HEK293 (cell line): ENCODE data around the gene USP46.

ENCODE experiments used
- CTCF ChIA-PET: fragments of 350-600 bp; formaldehyde crosslinking; extraction: SDS; loops from one replicate; lab custom pipeline; 2021; ENCODE audit warnings: antibody characterized with exemption; lab: Yijun Ruan, JAX
- POLR2A ChIA-PET: fragments of 300-600 bp; formaldehyde crosslinking; extraction: SDS; loops from one replicate; lab custom pipeline; 2020; ENCODE audit warnings: antibody characterized with exemption, inconsistent platforms; lab: Yijun Ruan, JAX
- H3K27ac ChIP-seq: fragments of 200-500 bp; sonication (Bioruptor generic); 2 replicates; pipeline ENCODE4 v1.5.1; 2014; ENCODE audit warnings: low read depth, low read length, control low read depth, inconsistent platforms; ENCODE audit errors: extremely low read depth
- H3K36me3 ChIP-seq, 2 experiments: fragments of 200-500 bp in 1 of 2; sonication (Bioruptor generic) in 1 of 2; 1 replicate in 1 of 2; 2 replicates in 1 of 2; pipeline ENCODE4 v1.5.1; 2014 to 2017; ENCODE audit warnings: inconsistent platforms in 2 of 2, low read length in 2 of 2; ENCODE audit not compliant: control insufficient read depth in 2 of 2, insufficient read depth in 1 of 2
- H3K4me1 ChIP-seq: fragments of 200-500 bp; sonication (Bioruptor generic); 2 replicates; pipeline ENCODE4 v1.5.1; 2014; ENCODE audit warnings: mild to moderate bottlenecking, low read length, inconsistent platforms; ENCODE audit not compliant: control insufficient read depth, insufficient read depth
- H3K4me3 ChIP-seq: 2 replicates; pipeline ENCODE4 v1.5.1; 2011; ENCODE audit warnings: low read depth, mild to moderate bottlenecking, control low read depth, low read length, moderate library complexity
- H3K9me3 ChIP-seq: fragments of 200-500 bp; sonication (Bioruptor generic); 2 replicates; pipeline ENCODE4 v1.5.1; 2014; ENCODE audit warnings: low read depth, low read length, inconsistent platforms; ENCODE audit not compliant: control insufficient read depth, insufficient read depth
- HOXA7 ChIP-seq: sonication (generic); formaldehyde crosslinking; IDR thresholded peaks from 2 replicates; pipeline ENCODE4 v1.8.1; 2022; ENCODE audit warnings: missing genetic modification reagents, borderline replicate concordance
- HOXD13 ChIP-seq: sonication (generic); formaldehyde crosslinking; IDR thresholded peaks from 2 replicates; pipeline ENCODE4 v1.8.0; 2022; ENCODE audit warnings: missing genetic modification reagents, borderline replicate concordance
- ZBTB6 ChIP-seq: fragments of 450-650 bp; formaldehyde crosslinking; IDR thresholded peaks from 2 replicates; pipeline ENCODE4 v1.5.1; 2017; ENCODE audit warnings: missing biosample characterization, missing genetic modification characterization
- ZBTB8A ChIP-seq: fragments of 450-650 bp; formaldehyde crosslinking; IDR thresholded peaks from 2 replicates; pipeline ENCODE4 v1.5.1; 2016; ENCODE audit warnings: missing biosample characterization, missing genetic modification characterization
- ZEB2 ChIP-seq: fragments of 450-650 bp; formaldehyde crosslinking; IDR thresholded peaks from 2 replicates; pipeline ENCODE4 v1.5.1; 2016; ENCODE audit warnings: missing biosample characterization, missing genetic modification characterization
- ZFP41 ChIP-seq: fragments of 450-650 bp; formaldehyde crosslinking; IDR thresholded peaks from 2 replicates; pipeline ENCODE4 v1.5.1; 2016; ENCODE audit warnings: missing biosample characterization, missing genetic modification characterization, borderline replicate concordance
- ZNF10 ChIP-seq: fragments of 450-650 bp; formaldehyde crosslinking; IDR thresholded peaks from 2 replicates; pipeline ENCODE4 v1.5.1; 2017; ENCODE audit warnings: missing biosample characterization, missing genetic modification characterization
- ZNF157 ChIP-seq: fragments of 450-650 bp; formaldehyde crosslinking; IDR thresholded peaks from 2 replicates; pipeline ENCODE4 v1.5.1; 2016; ENCODE audit warnings: missing biosample characterization, missing genetic modification characterization
- ZNF202 ChIP-seq: fragments of 450-650 bp; formaldehyde crosslinking; IDR thresholded peaks from 2 replicates; pipeline ENCODE4 v1.5.1; 2016; ENCODE audit warnings: missing biosample characterization, missing genetic modification characterization, borderline replicate concordance
- ZNF426 ChIP-seq: fragments of 450-650 bp; formaldehyde crosslinking; IDR thresholded peaks from 2 replicates; pipeline ENCODE4 v1.5.1; 2017; ENCODE audit warnings: missing biosample characterization, missing genetic modification characterization, mild to moderate bottlenecking, inconsistent platforms, moderate library complexity
- ZNF621 ChIP-seq: fragments of 450-650 bp; formaldehyde crosslinking; IDR thresholded peaks from 2 replicates; pipeline ENCODE4 v1.5.1; 2017; ENCODE audit warnings: missing biosample characterization, missing genetic modification characterization
- ZSCAN16 ChIP-seq: fragments of 450-650 bp; formaldehyde crosslinking; IDR thresholded peaks from 2 replicates; pipeline ENCODE4 v1.5.1; 2016; ENCODE audit warnings: missing biosample characterization, missing genetic modification characterization
- ZSCAN18 ChIP-seq: fragments of 450-650 bp; formaldehyde crosslinking; IDR thresholded peaks from 2 replicates; pipeline ENCODE4 v1.5.1; 2016; ENCODE audit warnings: missing biosample characterization, missing genetic modification characterization
- TF ChIP-seq, protein P1 (sequence below): fragments of 450-650 bp; formaldehyde crosslinking; IDR thresholded peaks from 2 replicates; pipeline ENCODE4 v1.5.1; 2016; ENCODE audit warnings: missing biosample characterization, missing genetic modification characterization
- TF ChIP-seq, protein P2 (sequence below): fragments of 450-650 bp; formaldehyde crosslinking; IDR thresholded peaks from 2 replicates; pipeline ENCODE4 v1.5.0; 2017; ENCODE audit warnings: missing biosample characterization, missing genetic modification characterization, borderline replicate concordance
- TF ChIP-seq, protein P3 (sequence below): fragments of 450-650 bp; formaldehyde crosslinking; optimal IDR thresholded peaks from 2 replicates; pipeline ENCODE3; 2016; ENCODE audit warnings: missing biosample characterization, mild to moderate bottlenecking, missing genetic modification characterization

The USP46 gene

GRCh38 chr4:52661966-52662690 lies 3.0 kb upstream of the USP46 start:
- no peak for TF ChIP-seq ZSCAN16 (tag by site-specific recombination)
- ChIA-PET POLR2A (interaction anchor here (1.5 kb wide), 1 partner anchor 50 kb away, joined by 8 read pairs; no protein-coding TSS in a partner anchor), CTCF (interaction anchor here (0.6 to 0.7 kb wide), 2 partner anchors 251 to 285 kb away, joined by 3 to 4 read pairs; no protein-coding TSS in a partner anchor)
- no peak overlapping the region for H3K27ac ChIP-seq
- H3K9me3 ChIP-seq, result no peaks in the 10 kb centered on the region
- H3K4me3 ChIP-seq, result no peak overlapping the region
- H3K4me1 ChIP-seq, result no peaks in the 10 kb centered on the region
- peaks cover 0 to 3% of the 10 kb centered on the region in 2 experiments; a peak in 1 of 3 replicates for H3K36me3 ChIP-seq

- Histone ChIP-seq H3K9me3 (no peaks in the 10 kb centered on the region), H3K27ac (no peak overlapping the region), H3K4me1 (peaks cover 5% of the 10 kb centered on the region), H3K36me3 (peaks cover 0 to 3% of the 10 kb centered on the region in 2 experiments; a peak in 1 of 3 replicates), H3K4me3 (no peak overlapping the region)
- CTCF ChIA-PET, result interaction anchor here (0.8 to 3.3 kb wide), 2 partner anchors 110 to 115 kb away, joined by 4 to 10 read pairs; no protein-coding TSS in a partner anchor
- POLR2A ChIA-PET, result no interaction called here
- TF ChIP-seq ZSCAN18 (tag by site-specific recombination) (no peak), HOXA7 (CRISPR knock-in tag) (no peak), ZNF157 (tag by site-specific recombination) (no peak), ZEB2 (no peak), ZBTB8A (tag by site-specific recombination) (no peak), HOXD13 (CRISPR knock-in tag) (no peak), ZNF621 (tag by site-specific recombination) (no peak)
Measured at GRCh38 chr4:52660643-52661042, 1.5 kb upstream of the USP46 start.

DNA sequence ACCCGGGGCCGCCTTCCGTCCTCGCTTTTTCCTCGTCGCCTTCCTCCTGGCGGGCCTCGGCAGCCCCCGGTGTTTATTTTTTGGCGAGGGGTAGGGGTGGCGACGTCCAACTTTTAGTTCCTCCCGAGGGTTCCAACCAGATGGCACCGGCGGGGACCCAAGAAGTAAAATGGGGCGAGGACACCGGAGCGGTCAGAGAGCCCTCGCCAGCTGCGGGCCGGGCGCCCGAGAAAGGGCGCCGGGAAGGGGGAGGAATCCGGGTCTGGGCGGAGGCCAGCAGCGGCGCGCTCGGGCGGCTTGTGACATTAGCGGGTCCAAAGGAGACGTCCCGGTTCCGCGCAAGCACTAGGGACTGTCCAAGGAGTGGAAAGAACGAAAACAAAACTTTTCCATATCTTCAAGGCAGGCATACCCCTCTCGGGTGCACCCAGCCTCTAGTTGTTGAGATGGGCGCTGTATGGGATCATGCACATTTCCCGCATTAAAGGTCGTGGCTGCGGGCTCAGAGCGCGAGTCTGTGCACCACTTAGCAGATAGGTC lies 691 bp upstream of the USP46 start:
- H3K4me1 ChIP-seq, result peaks cover 8% of the 10 kb centered on the region
- H3K27ac ChIP-seq, result peak overlapping the region; percentile 78
- H3K36me3 ChIP-seq, result peaks cover 0 to 6% of the 10 kb centered on the region in 2 experiments; a peak in 1 of 3 replicates
- H3K9me3 ChIP-seq, result no peaks in the 10 kb centered on the region
- CTCF ChIA-PET, result interaction anchor here (3.3 kb wide), 1 partner anchor 114 kb away, joined by 10 read pairs; no protein-coding TSS in a partner anchor
- TF ChIP-seq, protein P1, sequence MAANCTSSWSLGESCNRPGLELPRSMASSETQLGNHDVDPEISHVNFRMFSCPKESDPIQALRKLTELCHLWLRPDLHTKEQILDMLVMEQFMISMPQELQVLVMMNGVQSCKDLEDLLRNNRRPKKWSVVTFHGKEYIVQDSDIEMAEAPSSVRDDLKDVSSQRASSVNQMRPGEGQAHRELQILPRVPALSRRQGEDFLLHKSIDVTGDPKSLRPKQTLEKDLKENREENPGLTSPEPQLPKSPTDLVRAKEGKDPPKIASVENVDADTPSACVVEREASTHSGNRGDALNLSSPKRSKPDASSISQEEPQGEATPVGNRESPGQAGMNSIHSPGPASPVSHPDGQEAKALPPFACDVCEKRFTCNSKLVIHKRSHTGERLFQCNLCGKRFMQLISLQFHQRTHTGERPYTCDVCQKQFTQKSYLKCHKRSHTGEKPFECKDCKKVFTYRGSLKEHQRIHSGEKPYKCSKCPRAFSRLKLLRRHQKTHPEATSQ (tag by site-specific recombination), result no peak
- TF ChIP-seq ZNF202, result 0 out of 2 replicates have a peak, but pooled peaks have one; percentile 36
- no peak for TF ChIP-seq ZBTB6 (tag by site-specific recombination)
- TF ChIP-seq ZNF10 (tag by site-specific recombination), result no peak
- TF ChIP-seq, protein P2, sequence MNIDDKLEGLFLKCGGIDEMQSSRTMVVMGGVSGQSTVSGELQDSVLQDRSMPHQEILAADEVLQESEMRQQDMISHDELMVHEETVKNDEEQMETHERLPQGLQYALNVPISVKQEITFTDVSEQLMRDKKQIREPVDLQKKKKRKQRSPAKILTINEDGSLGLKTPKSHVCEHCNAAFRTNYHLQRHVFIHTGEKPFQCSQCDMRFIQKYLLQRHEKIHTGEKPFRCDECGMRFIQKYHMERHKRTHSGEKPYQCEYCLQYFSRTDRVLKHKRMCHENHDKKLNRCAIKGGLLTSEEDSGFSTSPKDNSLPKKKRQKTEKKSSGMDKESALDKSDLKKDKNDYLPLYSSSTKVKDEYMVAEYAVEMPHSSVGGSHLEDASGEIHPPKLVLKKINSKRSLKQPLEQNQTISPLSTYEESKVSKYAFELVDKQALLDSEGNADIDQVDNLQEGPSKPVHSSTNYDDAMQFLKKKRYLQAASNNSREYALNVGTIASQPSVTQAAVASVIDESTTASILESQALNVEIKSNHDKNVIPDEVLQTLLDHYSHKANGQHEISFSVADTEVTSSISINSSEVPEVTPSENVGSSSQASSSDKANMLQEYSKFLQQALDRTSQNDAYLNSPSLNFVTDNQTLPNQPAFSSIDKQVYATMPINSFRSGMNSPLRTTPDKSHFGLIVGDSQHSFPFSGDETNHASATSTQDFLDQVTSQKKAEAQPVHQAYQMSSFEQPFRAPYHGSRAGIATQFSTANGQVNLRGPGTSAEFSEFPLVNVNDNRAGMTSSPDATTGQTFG (tag by site-specific recombination), result no peak
- TF ChIP-seq ZFP41 (tag by site-specific recombination), result no peak
- TF ChIP-seq ZNF426, result no peak
- TF ChIP-seq, protein P3, sequence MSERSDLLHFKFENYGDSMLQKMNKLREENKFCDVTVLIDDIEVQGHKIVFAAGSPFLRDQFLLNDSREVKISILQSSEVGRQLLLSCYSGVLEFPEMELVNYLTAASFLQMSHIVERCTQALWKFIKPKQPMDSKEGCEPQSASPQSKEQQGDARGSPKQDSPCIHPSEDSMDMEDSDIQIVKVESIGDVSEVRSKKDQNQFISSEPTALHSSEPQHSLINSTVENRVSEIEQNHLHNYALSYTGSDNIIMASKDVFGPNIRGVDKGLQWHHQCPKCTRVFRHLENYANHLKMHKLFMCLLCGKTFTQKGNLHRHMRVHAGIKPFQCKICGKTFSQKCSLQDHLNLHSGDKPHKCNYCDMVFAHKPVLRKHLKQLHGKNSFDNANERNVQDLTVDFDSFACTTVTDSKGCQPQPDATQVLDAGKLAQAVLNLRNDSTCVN (tag by site-specific recombination), result peak; percentile 18
- peak; percentile 89 for TF ChIP-seq ZBTB8A (tag by site-specific recombination)
- TF ChIP-seq, all 188 proteins: peak for 3
- peak overlapping the region; percentile 75 for H3K4me3 ChIP-seq
- POLR2A ChIA-PET, result interaction anchor here (2.9 kb wide), 1 partner anchor 53 kb away, joined by 16 read pairs; no protein-coding TSS in a partner anchor
